Cerebellar nuclear complex (tissue), 1 donor: ENCODE results near the gene GPR148.
"Not testable (repeated sequence)": the region's sequence is repeated elsewhere in the genome, so short reads cannot be mapped to it uniquely, and the experiment has no call there.

Experiments
- DNase-seq, 2 experiments: peaks; one replicate each; lab custom pipeline; 2025; lab: John Stamatoyannopoulos, UW

Gene GPR148, protein sequence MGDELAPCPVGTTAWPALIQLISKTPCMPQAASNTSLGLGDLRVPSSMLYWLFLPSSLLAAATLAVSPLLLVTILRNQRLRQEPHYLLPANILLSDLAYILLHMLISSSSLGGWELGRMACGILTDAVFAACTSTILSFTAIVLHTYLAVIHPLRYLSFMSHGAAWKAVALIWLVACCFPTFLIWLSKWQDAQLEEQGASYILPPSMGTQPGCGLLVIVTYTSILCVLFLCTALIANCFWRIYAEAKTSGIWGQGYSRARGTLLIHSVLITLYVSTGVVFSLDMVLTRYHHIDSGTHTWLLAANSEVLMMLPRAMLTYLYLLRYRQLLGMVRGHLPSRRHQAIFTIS

DNA sequence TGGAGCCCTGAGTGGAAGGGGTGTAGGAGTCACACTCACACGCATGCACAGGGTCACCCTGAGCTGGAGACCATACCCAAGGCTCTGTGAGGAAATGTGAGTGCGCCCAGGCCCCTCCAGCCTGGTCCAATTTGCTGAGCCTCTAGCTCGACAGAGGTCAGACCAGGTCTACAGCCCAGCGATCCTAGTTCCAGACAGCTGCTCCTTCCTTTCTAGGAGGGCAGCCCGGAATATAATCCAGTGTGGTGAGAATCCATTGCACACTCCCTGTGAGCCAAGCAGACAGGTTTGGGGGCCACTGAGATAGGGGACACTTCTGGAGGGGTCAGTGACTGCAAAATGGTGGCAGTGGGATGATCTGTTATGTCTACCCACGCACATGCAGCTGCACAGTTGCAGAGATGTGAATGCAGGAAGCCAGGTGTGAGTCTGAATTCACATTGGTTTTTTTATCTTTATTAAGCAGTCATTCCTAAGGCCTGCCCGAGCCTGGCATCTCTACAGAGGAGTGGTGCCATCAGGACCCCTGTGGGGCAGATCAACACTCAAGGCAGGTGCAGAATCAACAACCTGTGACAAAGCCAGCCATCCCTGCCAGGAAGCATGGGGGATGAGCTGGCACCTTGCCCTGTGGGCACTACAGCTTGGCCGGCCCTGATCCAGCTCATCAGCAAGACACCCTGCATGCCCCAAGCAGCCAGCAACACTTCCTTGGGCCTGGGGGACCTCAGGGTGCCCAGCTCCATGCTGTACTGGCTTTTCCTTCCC lies at the start of gene GPR148:
TSS of gene GPR148 (plus strand) at position 522 of the 768 bp plus-strand sequence. CDS start at position 604, 82 bp downstream.
- DNase-seq = peak; percentile 72 to 88

DNA sequence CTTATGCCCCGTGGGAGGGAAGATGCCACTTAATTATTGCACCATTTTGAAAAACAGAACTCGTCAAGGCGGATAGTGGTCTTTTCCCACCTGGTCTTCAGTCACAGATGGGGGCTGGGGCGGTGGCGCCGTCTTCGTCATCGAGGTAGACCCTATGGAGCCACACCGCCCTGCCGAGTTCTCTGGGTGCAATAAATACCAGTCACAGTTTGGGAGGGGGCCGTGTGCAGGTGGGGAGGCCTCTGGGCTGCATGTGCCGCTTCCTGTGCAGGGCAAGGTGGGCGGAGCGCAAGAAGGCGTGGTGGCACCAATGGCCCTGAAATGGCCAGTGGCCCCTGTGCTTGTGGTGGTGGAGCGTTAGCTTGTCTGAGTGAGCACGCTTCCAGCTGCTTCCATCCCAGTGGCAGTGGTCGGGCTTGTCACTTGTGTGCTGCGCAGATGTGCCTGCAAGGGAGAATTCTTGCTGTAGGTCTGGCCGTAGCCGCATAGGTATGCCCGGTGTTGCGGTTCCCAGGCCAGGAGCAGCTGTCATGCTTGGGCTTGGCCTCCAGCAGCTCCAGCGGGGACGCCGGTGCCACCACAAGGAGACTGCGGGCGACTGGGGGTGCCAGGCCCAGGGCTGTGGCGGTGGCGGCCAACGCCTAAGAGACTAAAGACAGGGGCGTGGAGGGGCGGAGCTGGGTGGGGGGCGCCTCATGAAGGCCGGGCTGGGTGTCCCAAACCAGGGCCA lies 36.7 kb upstream of the GPR148 start:
- not testable (repeated sequence) for DNase-seq

DNA sequence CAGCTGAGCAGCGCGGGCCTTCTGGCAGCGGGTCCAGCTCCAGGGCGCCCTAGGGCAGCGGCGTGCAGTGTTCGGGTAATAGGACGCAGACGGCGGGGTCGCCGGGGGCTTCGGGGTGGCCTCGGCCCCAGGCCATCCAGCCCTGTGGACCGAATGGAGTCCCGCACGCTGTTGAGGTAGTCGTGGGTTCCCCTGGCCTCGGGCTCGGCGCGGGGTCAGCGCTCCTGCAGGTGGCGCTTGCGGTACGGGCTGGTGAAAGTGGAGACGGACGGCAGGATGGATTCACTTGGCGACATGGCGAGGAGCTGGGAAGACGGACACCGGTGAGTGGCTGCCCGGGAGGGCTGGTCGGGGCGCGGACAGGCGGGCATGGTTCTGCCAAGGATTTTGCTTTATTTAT lies 35.4 kb upstream of the GPR148 start:
- not testable (repeated sequence) for DNase-seq

DNA sequence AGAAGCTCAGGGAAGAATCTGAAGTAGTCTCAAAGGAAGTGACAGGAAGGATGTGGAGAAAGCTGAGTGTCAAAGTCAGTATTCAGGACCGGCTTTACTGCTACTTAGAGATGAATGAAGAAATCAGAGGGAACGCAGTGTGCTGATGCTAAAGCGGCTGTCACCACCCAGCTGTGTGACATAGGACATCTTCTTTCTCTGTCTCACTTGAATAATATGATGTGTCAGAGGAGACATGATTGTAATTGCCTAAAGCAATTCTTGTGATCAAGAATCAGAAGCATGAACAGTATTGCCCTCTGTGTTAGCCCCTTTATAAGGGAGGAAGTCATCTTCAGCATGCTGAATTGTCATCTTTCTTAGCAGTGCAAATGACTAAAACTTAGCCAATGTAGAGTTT lies 25.6 kb upstream of the GPR148 start:
- DNase-seq = not testable (repeated sequence)

DNA sequence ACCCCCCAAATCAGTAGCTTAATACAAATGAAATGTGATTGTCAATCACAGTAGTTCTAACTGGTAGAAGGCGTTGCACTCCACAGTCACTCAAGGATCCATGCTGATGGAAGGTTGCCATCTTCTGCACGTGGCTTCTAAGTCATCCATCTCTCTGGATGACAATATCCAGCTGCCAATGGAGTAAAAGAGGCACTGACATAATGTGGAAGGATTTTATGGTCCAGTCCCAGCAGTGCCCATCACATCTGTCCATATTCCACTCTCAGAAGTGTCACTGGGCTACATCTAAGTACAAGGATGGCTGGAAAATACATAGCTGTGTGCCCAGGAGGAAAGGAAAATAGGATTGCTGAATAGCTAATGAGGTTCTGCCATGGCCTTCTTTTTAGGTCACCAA lies 14.1 kb upstream of the GPR148 start:
- not testable (repeated sequence) for DNase-seq

DNA sequence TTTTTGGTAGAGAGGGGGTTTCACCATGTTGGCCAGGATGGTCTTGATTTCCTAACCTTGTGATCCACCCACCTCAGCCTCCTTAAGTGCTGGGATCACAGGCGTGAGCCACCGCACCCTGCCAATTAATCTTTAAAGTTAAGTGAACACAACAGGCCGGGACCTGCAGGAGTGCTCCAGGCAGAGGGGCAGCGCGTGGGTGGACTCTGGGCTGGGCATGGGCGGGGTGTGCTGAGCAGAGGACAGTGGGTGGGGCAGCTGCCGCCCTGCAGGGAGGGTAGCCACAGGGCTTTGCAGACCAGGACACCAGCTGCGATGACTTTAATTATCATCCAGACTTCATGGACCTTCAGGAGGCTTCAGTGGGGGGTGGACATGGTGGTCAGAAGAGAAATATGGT lies 8.8 kb upstream of the GPR148 start:
- no peak for DNase-seq

DNA sequence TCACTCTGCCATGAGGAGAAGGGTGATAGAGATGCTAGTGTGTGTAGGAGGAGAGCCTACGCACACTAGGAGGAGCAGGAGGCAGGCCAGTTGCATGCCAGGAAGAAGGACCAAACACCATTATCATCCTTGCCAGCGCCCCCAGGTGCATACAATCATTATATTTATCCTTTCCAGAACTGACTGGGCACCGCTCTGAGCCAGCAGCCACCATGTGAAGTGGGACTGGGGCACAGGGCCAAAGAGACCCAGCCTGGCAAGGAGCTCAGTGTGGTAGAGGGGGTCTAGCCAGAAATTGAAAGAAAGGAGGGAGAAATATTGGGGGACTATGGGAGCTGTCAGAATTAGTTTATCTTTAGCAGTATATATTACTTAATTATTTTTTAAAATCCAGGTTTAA lies 8.3 kb upstream of the GPR148 start:
- DNase-seq = no peak

DNA sequence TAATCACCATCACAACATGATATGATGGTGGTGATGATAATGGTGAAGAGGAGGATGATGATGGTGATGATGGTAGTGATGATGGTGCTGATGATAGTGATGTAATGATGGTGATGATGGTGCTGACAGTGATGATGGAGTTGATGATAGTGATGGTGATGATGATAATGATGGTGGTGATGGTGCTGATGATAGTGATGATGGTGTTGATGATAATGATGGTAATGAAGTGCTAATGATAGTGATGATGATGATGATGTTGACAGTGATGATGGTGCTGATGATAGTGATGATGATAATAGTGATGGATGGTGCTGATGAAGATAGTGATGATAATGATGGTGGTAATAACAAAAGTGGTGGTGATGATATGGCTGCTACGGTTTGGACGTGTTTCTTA lies 4.4 kb upstream of the GPR148 start:
- DNase-seq = no peak

DNA sequence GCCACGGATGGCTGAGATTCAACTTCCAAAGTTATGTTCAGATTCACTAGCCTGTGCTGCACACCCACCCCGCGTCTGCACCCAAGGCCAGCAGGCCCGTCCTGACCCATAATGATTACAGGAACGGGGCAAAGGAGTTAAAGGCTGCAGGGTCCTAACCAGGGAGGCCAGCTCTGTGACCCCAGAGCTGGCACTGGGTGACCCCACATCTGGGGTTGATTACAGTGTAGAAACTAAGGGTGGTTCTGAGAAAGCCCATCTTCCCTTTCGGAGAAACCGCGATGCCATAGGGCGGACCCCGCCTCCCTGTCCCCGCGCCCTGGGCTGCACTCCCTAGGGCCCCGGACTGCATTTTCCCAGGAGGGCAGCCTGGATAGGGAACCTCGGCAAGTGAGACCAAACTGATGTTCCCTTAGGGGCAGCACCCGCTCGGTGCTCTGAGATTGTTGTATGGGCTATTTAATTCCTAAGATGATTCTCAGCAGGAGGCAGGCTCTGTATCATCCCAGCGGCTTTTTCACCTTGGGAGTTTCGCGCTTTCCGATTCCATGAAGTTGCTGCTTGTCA lies 2.2 kb upstream of the GPR148 start:
- no peak for DNase-seq

DNA sequence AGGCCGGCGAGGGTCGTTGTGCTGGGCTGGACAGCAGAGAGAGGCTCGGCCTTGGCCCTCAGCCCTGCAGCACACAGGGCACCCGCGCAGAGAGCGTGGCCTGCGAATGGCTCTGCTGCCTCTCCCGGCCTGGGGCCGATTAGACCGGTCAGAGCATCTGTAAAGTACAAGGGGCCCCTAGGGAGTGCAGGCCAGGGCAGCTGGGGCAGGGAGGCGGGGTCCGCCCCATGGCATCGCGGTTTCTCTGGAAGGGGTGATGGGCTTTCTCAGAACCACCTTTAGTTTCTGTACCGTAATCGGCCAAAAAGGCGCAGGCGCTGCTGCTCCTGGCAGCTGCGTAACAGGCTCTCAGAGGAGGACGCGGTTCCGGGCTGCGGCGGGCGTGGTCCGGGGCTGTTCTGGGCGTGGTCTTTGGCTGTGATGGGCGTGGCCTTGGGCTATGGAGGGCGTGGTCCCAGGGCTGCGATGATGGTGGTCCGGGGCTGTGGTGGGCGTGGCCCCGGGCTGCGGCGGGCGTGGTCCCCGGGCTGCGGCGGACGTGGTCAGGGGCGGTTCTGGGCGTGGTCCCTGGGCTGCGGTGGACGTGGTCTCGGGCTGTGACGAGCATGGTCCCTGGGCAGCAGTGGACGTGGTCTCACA lies 1.5 kb upstream of the GPR148 start:
- no peak for DNase-seq

DNA sequence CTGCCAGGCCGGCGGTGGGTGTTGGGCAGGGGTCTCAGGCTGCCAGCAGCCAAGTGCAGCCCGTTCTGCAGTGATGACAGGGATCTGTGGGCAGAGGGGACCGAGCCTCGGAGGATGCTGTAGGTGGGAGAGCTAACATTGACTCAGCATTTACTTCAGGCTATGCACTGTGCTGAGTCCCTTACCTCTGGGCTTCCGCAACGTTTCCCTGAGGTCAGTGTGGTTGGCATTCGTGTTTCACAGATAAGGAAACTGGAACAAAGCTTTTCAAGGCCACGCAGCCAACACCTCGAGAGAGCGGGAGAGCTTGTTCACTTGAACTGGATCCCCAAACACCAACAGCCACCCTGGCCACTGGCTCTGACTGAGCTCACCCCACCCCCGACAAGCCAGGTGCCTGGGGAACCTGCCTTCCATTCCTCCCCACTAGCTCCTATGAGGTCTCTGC lies 839 bp upstream of the GPR148 start:
- no peak for DNase-seq

DNA sequence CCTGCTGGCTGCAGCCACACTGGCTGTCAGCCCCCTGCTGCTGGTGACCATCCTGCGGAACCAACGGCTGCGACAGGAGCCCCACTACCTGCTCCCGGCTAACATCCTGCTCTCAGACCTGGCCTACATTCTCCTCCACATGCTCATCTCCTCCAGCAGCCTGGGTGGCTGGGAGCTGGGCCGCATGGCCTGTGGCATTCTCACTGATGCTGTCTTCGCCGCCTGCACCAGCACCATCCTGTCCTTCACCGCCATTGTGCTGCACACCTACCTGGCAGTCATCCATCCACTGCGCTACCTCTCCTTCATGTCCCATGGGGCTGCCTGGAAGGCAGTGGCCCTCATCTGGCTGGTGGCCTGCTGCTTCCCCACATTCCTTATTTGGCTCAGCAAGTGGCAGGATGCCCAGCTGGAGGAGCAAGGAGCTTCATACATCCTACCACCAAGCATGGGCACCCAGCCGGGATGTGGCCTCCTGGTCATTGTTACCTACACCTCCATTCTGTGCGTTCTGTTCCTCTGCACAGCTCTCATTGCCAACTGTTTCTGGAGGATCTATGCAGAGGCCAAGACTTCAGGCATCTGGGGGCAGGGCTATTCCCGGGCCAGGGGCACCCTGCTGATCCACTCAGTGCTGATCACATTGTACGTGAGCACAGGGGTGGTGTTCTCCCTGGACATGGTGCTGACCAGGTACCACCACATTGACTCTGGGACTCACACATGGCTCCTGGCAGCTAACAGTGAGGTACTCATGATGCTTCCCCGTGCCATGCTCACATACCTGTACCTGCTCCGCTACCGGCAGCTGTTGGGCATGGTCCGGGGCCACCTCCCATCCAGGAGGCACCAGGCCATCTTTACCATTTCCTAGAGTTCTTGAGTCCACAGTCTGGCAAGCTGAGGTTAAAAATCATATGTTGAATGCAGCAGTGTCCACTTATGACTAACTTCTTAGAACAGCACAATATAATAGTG lies 741 bp downstream of the GPR148 start:
- peak in 1 of 2 experiments; percentile 88 for DNase-seq

DNA sequence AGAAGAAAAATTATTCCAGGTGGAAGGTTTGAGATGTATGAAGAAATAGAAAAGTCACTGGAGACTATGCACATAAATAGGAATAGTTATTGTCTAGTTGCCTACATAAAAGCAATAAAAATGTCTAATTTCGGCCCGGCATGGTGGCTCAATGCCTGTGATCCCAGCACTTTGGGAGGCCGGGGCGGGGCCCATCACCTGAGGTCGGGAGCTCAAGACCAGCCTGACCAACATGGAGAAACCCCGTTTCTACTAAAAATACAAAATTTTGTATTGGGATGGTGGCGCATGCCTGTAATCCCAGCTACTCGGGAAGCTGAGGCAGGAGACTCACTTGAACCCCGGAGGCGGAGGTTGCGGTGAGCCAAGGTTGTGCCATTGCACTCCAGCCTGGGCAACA lies 3.4 kb downstream of the GPR148 start:
- DNase-seq = not testable (repeated sequence)

DNA sequence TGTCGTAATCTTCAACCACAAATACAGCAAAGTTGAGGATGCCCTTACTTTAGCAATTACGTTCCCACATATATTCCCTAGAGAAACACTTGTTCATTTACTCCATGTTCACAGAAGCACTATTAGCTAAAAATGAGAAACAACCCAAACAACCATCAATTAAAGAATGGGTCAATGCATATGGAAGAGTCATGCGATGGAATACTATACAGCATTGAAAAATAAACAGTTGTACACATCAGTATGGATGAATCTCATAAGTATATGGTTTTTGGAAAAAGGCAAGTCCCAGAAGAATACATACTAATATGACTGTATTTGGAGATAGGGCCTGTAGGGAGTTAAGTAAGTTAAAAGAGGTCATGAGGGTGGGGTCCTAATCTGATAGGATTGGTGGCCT lies 6.3 kb downstream of the GPR148 start:
- DNase-seq = no peak

DNA sequence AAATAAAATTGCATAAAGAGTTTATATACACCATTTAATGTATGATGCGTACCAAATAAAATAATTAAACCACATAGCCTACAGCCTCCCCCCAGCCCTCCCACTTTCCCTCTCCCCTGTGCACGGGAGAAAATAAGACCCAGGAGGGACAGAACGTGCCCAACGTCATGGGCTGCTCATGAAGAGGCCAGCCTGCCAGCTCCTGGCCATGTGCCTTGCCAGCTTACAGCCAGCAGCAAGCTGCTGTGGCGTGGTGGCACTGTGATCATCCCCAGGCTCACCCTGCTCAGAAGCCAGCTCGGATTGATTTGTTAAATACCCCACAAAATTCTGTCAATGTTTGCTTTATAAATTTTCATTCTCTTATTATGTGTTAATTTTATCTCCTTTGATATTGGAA lies 7.6 kb downstream of the GPR148 start:
- no peak for DNase-seq

DNA sequence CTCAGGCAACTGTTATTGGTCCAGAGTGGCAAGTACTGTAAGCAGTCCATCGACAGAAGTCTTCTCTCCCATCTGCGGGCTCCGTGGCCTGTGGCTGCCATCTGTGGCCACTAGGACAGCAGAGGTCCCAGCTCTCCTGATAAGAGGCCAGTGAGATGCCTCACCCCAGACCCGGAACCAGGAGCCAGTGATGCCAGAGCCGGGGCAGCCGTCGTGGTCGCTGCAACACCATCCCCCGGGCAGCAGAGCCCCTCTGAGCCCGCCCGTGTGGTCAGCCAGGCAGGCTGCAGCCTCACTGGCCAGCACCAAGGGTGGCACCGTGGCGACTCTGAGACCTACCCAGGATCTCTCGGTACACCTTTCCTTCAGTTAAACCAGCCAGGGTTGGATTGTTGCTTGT lies 8.7 kb downstream of the GPR148 start:
- DNase-seq = no peak

DNA sequence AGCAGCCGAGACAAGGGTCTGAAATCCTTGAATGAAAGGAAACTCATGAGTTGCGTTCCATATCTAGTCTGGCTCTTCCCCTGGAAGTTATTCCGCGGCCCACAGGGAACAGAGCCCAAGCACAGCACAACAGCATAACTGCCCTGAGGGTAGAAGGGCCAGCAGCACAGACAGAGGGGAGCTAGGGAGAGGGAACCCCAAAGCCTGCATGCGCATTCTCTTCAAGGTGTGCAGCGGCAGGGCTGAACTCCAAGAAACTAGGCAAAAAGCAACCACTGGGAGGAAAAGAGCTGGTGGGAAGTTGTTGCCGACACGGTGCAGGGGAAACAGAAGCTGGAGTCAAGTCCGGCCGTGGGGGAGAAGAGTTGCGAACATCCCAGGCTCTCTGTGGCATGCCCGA lies 11.8 kb downstream of the GPR148 start:
- no peak for DNase-seq

DNA sequence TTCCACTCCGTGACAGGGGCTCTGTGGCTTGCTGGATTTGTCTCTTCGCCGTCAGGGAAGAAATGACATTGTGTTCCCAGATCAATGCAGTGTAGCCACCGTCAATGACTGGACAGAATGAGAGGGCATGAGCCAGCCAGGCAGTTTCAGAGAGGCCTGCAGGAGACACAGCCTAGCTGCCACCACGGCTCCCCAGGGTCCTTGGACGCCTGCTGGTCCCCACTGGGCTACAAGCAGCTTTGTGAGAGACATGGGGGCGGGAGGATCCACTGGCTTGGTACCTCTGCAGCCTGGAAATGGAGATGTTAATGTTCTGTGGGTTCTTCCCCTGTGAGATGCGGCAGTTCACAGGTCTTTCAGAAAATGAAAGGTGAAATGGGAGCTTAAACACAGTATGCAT lies 14.4 kb downstream of the GPR148 start:
- no peak for DNase-seq

DNA sequence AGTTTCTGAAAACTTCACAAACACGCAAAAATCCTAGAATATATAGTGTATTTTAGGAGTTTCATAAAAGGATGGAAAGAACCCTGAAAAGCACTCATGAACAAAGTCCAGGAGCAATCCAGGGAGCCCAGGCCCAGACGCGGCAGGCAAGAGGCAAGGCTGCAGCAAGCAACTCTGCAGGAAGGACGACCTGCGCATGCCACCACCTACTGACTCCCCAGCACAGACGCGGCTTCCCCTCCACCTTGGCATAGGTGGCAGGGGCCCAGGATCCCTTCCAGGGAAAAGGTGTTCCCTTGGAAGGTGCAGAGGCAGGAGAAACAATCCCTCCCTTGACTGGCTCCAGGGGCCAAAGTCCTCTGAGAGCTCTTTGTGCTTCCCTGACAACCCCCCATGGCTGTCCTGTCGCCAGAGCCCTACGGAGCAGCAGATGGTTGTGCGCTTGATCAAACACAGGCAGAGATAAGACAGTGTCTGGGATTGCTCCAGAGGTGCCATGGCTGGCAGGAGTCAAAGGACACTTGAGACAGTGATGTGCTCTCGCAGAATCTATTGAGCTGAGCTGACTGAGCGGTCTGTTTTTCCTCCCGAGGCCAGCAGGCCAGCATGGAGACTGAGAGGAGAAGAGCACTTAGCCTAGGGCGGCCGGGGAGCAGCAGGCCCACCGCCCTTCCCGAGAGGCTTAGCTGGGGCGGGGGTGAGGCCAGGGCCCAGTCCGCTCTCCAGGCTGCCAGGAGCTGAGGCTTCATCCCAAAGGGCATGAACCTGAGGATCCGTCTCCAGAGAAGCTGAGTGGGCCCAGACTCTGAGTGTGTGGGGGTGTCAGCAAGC lies 15.6 kb downstream of the GPR148 start:
- DNase-seq = no peak

DNA sequence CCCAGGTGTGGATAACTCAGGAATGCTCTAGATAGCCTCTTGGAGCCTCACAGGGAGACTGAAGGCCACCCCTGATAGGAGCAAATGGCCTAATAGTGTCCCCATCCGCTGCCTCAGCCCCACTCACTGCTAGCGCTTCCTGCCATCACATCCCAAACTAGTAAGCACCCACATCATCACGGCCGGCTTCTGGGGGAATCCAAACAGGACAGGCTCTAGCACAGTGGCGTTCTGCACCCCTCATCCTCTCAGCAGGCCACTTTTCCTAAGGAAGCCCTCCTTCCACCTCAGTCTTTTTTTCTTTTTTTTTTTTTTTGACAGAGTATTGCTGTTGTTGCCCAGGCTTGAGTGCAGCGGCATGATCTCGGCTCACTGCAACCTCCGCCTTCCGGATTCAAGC lies 20.2 kb downstream of the GPR148 start:
- DNase-seq = no peak
